CD4-positive, alpha-beta T cell treated with Interleukin-12 subunit alpha and Interleukin-12 subunit beta, for 1 hour (primary cell): ENCODE results near the gene MOV10L1.
A peak's percentile ranks its signal among the peaks of the same experiment; 100 is the strongest.

Experiments
- DNase-seq: peaks from one replicate; pipeline ENCODE4 v3.0.0-alpha.2; 2020

MOV10L1 gene

DNA sequence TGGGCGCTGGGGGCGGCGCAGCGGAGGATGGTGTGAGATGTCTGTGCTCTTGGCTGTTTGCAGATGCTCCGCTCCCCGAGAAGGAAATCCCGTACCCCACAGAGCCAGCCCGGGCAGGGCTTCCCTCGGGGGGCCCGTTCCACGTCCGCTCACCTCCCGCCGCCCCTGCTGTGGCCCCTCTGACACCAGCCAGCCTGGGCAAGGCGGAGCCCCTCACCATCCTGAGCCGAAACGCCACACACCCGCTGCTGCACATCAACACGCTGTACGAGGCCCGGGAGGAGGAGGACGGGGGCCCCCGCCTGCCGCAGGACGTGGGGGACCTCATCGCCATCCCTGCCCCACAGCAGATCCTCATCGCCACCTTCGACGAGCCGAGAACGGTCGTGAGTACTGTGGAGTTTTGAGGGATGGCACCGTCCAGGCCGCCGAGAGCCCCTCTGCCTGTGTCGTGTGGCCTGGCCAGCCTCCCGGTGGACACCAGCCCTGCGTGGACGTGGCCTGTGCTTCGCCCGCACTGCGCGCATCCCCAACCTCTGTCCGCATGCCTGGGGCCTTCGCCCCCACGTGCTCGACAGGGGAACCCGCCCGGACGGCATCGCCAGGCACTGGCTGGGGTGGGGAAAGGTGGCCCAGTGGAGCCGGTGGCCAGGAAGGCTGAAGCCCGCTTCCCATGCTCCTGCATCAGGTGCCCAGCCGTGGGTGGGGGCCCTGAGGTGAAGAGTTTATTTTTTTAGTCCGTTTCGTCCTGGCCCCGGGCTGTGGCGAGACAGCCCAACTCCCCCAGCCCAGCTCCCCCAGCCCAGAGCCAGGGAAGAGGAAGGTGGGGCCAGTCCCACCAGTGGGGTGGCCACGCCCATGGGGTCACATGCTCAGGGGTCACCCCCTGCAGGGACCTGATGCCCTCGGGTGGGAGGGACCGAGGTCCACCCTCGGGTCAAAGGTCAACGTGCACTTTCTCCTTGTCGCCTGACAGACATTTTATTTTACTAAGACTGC, 89.4 kb downstream of the MOV10L1 start:
- DNase-seq: no peak

DNA sequence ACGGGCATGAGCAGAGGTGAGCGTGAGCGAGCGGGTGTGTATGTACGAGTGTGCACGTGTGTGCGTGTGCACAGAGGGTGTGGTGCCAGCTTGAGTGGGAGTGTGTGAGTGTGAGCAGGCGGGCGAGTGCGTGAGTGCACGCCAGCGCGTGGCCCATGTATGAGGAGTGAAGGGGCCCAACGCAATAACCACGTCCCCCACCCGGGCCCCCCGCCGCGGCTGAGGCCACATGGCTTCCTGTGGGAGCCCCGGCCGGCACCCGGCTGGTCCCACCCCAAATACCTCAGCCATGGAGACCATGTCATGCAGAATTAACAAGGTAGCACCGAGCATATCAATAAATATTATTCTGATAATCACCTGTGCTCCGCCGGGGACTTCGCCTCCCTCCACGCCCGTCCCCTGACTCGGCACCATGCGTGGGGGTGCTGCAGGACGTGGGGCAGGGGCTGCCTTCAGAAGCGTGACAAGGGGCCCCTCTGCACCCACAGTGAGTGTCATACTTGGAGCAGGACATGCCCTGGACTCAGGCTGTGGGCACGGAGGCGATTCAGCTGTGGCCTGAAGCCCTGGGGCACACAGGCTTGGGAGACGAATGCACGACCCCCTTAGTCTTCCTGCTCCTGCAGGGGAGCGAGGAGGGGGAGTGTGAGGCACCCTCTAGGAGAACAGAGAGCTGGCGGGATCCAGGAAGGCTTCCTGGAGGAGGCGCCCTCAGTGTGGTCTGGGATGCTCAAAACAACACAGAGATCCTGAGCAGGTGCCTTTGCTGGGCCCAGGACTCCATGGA, 90.3 kb downstream of the MOV10L1 start:
- DNase-seq: no peak

DNA sequence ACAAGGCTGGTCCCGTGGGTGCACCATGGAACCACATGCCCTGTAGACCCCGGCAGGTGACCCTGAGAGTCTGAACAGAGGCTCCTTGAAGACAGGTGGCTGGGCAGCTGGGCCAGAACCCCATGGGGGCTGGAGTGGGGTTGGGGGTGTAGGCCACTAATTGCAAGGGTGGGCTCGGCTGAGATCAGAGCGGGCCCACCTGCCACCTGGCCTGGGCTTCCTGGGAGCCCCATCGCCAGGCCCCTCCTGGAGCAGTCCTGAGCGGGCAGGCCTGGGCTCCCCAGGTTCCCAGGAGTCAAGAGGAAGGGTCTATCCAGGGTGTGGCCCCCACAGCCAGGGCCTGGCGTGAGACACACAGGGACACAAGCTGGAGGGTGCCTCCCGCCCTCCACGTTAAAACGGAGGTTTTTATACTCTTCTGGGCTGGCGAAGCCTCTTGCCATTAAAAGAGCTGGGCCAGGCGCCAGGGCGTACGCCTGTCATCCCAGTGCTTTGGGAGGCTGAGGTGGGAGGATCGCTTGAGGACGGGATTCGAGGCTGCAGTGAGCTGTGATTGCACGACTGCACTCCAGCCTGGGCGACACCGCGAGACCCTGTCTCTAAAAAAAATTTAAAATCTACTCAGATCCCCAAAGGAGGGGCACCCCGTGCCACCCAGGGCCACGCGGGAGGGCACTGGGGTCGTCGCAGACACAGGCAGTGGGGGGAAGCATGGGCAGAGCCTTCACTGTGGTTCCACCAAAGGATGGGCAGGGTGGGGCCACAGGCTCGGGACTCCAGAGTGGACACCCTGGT, 91.1 kb downstream of the MOV10L1 start:
- no peak for DNase-seq

DNA sequence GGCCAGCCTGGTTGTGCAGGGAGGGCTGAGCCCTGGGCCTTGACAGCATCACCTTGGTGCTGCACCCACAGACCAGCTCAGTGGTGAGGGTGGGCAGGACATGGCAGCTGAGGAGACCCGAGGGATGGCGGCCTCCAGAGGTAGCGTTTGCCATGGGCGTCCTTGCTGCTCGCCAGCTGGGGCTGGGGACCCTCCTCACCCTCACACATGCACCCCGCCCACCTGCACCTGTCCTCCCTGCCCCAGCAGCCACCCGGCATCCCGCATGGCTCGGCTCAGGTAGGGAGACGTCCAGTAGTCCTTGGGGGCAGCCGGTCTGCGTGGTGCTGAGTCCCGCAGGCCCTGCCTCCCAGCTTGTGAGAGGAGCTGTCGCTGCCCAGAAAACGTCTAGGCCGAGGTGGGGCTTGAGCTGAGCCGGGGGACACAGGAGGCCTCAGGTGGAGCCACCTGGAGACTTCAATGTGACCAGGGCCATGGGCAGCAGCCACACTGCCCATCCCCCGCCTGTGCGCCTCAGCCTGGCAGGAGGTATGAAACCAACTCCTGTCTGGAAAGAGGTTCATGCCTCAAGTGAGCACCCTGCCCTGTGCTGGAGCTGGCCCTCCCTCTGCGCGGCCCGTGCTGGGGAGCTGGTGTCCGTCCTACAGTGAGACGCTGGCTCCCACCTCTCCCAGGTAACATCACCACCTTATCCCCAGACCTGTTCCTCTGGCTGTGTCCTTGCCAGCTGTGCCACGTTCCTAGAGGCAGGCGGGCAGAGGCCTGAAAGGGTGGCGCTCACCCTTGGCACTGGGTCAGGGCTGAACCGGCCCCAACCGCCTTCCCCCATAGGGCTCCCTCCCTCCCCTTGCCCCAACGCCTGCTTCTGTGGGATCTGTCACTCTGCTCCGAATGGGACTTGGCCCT, 92.6 kb downstream of the MOV10L1 start:
- no peak for DNase-seq

DNA sequence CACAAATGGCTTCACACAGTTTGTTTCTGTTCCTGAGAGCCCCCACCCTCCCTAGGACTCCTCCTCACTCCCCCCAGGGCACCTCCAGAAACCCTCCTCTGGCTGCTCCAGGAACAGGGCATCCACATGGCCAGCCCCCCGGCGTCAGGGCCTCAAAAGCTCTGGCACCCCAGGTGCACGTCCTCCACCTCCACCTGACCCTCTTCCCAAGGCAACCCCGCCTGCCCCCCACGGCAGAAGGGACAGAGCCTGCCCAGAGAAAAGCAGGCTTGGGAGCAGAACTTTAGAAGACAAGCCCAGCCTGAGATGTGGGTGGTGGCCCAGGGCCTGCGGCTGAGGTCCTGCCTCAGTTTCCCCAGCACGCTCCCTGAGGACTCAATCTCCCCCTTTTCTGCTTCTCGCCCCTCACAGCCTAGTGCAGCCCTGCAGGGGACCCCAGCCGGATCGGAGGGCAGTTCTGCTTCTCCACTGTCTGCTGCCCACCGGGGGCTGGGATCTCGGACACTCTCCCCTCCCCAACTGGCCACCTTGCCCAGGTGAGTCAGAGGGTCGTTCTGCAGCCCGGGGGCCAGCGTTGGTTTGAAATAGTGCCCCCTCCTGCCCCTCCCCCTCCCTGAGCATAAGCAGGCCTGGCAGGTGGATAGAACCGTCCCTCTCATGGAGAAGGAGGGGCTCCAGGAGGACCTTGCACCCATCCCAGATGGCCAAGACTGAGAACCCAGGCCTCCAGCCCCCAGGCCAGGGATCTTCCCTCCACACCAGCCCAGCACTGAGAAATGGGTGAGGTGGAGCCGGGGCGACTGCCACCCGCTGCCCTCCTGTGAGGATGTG, 93.5 kb downstream of the MOV10L1 start:
- no peak for DNase-seq

DNA sequence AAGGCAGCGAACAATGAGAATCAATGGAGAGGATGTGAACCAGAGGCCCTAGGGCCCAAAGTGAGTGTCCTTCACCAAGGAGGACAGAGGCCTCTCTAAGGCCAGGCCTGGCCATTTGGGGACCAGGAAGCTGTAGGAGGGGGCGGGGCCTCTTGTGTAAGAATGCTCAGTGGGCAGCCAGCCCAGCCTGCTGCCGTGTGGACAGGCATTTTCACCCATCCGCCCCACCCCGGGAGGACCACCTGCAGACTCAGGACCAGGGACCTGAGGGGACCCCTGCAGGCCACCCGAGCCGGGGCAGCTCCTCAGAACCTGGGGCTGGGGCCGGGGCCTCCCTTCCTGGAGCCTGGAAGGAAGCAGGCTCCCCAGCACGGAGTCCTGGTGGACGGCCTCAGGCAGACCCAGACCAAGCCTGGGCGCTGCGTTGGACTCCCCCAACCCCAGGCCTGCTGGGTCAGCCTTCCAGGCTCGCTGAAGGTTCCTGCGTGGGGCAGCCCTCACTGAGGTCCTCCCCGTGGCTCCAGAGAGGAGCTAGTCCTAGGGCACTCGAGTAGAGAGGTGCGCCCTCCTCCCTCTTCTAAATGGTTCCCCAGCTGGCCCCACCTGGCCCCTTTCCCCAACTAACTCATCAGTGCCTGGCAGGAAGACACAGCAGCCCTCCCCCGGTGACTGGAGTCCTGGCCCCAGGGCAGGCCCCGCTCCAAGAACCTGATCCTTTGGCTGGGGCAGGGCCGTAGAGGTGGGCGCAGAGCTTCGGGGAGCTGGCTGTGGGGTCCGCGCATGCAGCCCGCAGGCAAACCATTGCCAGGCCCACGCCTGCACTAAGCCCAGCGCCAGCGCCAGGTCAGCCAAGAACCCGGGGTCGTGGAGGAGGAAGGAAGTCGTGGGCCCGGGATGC, 94.4 kb downstream of the MOV10L1 start:
- no peak for DNase-seq

DNA sequence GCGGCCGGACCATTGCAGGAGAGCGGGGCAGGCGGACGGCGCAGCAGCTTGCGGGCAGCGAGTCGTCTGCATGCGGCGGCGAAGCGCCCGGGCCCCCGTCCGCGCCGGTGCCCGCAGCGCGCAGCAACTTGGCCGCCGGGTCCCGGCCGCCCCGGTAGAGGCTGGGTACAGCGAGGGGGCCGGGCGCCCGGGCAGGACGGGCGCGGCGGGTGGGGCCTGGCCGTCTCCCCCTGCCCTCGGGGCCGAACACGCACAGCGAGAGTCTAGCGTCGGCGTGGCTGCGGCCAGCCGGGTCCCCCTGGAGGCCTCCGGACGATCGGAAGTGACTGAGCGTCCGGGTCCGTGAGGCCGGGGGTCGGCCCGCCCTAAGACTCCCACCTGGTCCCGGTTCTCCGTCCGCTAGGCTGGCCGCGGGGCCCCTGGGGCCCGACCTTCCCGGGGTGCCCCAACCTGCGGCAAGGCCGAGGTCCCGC, 95.1 kb downstream of the MOV10L1 start:
- DNase-seq: no peak

DNA sequence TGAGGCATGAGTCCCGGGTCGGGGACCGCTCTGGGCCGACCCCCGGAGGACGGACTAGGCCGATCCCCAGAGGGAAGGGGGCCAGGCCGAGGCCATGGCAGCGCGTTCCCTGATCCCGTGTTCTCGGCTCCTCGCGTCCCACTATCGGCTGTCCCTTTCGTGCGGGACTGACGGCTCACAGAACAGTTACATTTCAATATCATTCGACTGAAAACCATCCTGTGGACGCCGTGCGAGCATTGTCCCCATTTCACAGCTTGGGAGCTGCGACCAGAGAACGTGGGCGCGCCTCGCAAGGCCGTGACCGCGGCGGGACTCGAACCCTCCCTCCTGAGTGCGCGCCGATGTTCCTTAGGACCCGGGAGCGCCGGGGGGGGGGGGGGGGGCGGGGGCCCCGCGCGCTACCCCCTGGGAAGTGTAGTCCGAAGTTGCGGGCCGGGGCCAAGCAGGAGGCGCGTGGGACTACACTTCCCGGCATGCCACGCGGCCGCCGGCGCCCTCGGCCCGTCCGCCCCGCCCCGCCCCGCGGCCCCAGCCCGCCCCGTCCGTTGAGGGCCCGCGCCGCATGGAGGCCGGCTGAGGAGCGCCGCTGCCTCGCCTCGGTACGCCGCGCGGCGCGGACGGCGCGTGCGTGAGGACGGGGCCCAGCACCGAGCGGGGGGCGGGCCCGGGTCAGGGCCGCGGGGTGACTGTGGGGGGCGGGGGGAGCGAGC, 95.7 kb downstream of the MOV10L1 start, which contains the start of gene TRABD:
Gene TRABD, plus strand, starts transcription at position 539 of the 713 bp plus-strand sequence. CDS start 7,148 bp downstream, outside the sequence.
- DNase-seq: peak; percentile 92

DNA sequence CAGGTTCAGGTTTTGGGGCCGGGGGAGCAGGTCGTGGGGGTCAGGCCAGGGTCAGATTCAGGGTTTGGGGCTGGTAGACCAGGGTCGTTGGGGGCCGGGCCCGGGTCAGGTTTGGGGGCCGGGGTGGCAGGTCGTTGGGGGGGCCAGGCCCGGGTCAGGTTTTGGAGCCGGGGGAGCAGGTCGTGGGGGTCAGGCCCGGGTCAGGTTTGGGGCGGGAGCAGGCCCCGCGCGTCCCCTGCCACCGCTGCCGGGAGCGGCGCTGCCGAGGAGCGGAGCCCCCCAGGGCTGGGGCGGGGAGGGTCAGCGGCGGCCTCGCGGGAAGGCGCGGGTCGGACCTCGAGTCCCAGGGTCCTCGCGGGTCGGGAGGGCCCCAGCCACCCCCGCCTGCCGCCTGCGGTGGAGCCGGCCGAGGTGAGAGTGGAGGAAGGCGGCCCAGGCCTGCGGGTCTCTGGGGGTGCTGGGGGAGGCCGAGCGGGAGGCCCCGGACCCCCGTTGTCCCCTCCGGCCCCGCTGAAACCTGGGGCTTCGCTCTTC, 96.4 kb downstream of the MOV10L1 start:
- peak; percentile 11 for DNase-seq

DNA sequence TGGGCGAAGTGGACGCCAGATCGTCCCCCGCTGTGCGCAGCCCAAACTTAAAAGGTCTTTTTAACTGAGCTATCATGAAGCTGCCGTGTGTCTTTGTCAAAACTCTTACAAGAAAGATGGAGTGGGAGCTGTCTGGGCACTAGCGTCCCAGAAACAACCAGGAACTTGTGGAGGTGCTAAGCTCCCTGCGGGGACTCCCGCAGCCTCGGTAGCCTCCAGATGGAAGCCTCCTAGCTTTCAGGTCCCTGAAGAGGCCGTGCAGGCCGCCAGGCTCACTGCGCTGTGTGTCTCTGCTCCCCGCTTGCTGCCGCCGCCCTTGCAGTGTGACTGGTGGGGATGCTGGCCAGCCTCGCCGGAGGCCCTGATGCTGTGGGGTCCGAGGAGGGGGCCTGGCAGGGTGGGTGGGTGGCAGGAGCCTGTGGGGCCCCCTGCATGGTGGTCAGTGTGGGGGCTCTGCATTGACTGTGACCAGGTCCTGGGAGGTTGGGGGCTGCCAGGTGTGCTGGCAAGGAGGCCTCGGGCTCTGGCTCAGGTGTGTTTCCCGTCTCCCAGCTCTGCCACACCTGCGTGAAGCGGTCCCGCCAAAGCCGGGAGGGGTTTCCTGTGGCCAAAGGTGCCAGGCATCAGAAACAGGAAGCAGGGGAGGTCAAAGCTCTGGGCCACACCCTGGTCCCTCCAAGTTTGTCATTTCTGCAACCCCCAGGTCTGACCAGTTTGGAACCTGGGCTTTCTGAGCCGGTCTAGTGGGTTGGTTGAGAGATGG, 97.1 kb downstream of the MOV10L1 start:
- DNase-seq: peak; percentile 41

DNA sequence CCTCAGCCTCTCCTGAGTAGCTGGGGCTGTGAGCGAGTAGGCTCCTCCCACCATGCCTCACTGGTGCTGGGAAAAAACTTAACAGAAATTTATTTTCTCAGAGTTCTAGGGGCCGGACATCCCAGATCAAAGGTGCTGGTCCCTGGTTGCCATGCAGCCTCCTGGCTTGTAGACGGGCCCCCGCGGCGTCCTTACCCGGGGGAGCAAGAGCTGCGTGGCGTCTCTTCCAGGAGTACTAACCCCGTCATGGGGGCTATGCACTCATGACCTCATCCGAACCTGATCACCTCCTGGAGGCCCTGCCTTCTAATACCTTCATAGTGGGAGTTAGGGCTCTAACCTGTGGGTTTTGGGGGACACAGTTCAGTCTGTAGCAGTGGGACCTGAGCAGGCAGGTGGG, 98.5 kb downstream of the MOV10L1 start:
- DNase-seq: no peak

DNA sequence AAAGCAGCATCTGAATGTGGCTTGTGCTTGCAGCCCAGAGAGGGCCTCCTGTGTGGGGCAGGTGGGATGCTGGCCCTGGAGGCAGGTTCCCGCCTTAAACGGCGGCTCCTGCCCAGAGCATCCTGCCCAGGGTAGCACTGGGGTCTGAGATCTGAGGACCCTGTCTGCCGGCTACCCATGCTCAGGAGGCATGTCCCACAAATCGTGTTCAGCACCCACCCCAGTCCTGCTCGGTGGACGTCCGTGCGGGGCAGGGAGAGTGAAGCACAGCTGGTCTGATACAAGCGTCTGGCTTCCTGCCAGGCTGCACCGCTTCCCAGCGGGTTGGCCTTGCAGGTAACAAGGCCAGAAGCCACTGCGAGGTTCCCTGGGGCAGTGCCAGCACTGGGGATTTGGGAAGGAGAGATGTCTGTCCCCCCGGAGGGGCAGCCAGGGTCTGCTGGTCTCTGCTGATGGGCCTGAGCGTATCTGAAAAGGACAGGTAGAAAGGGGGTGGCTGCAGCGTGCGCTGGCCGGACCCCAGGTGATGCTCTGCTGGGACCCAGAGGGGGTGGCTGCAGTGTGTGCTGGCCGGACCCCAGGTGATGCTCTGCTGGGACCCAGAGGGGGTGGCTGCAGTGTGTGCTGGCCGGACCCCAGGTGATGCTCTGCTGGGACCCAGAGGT, 99.5 kb downstream of the MOV10L1 start:
- DNase-seq: no peak

DNA sequence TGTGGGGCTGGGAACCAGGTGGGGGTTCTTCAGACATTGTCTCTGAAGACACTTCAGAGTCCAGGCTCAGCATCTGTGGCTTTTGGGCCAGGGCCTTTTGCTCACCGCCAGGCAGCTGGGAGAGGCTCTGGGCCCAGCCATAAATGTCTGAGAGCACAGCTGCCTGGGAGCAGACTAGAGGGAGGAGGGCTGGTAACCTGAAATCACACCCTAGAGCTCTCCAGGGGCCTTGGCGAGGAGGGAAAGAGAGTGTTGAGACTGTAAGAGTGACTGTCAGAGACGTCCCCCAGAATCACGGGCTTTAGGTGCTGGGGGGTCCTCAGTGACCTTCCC, 100.0 kb downstream of the MOV10L1 start:
- no peak for DNase-seq

DNA sequence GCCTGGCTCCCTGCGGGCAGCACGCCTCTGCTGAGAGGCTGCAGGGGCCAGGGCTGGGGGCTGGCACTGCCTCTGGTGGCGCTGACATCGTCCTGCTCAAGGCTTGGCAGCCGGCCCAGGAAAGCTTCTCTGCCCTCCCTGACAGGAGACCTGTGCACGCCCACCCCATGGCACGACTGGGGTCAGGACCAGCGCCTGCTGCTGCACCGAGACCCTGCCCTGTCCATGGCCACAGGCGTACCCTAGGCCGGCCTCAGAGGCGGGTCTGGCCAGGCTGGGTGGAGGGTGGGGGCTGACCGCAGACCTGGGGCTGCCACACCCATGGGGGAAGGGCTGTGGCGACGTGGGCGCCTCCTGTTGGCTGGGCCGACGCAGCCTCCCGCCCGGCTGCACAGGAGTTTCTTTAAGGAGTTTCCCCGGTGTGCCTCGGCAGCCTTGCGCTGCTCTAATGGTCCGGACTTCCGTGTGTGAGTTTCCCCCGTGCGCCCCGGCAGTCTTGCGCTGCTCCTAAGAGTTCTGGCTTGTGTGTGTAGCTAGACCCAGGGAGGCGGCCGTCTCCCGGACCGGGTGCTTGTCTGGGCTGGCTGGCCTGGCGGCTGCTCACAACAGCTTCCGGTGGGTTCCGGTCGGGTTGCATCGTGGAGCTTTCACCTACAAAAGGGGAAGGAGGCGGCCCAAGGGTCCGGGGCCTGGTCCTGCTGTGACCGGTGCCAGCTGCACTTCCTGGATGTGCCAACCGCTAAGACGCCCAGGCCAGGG, 100.6 kb downstream of the MOV10L1 start:
- DNase-seq: peak; percentile 88

DNA sequence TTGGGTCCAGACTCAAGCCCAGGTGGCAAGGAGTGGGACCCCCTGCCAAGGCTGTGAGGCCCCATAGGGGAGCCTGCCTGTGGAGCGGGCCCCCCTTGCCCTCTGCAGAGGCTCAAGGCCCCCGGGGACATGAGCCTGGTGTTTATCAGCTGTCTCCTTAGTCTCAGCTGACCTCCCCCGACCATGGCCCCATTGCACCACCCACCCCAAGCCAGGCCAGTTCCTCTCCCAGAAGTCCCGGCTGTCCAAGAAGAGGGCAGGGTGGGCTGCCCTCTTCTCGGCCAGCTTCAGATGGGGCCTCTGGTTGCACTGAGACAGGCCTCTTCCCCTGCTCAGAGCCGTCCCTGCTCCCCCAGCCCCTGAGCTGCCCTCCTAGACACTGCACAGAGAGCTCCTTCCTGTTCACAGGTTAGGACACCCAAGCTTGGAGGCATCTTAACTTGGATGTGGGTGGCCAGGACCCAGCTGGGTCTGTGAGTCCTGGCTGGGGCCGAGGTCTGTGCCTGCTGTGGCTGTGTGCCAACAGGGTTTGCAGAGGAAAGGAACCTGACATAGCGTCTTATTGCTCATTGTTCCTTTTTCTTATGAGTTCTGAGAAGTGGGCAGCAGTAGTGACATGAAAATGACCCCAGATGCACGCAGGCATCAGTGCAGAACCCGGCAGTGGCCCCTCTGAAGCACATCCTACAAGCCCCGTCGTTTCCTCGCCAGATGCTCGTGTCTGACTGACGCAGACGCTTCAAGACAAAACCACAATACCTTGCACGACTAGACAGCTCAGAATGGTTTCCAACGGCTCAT, 101.3 kb downstream of the MOV10L1 start:
- peak; percentile 81 for DNase-seq
